Colonic mucosa (tissue), 4 donors: ENCODE results near the gene SH2D7. TPM values are rescaled to one million over a fixed set of nuclear protein-coding genes. Genes with fewer than 3 reads are reported as not detected.

Experiments
- DNase-seq: peaks from one replicate; pipeline ENCODE4 v3.0.0-alpha.2; 2020
- H3K27ac ChIP-seq: fragments of 200-600 bp; one replicate; pipeline ENCODE4 v1.8.0; 2021
- H3K27me3 ChIP-seq: fragments of 200-600 bp; one replicate; pipeline ENCODE4 v1.8.0; 2021
- H3K36me3 ChIP-seq: fragments of 200-600 bp; one replicate; pipeline ENCODE4 v1.8.0; 2021
- H3K4me1 ChIP-seq: fragments of 200-600 bp; one replicate; pipeline ENCODE4 v1.8.0; 2021; ENCODE audit warnings: mild to moderate bottlenecking
- H3K4me3 ChIP-seq: fragments of 200-600 bp; one replicate; pipeline ENCODE4 v1.8.0; 2021
- H3K9ac ChIP-seq, 2 donors: one replicate each; pipeline ENCODE4 v1.7.0; 2013; ENCODE audit warnings: control low read depth in 2 of 2, low read depth in 2 of 2, low read length in 2 of 2
- H3K9me3 ChIP-seq: fragments of 200-600 bp; one replicate; pipeline ENCODE4 v1.8.0; 2021
- intact Hi-C: fragments of 100-400 bp; cut with DNase I; formaldehyde crosslinking; loops from one replicate; pipeline ENCODE4 v1.14.1; 2022
- total RNA-seq, 2 donors: library from RNA; stranded (reverse); fragmentation: NEBNext Ultra II Directional in 1 of 2; extraction: Animal tissue kit (Norgen Biotek cat#: 25700) in 1 of 2; gene quantifications; one replicate each; pipeline ENCODE4 v1.2.1, GENCODE V29; 2021
- TF ChIP-seq, protein P1 (sequence below): fragments of 200-600 bp; IDR thresholded peaks from one replicate; pipeline ENCODE4 v1.8.0; 2022; ENCODE audit warnings: antibody characterized with exemption, mild to moderate bottlenecking
- donor health status: healthy.
- donor health status: DM: no; HTN: no; CAD: no.
- donor health status: DM: no; HTN: no; CAD: no.

Gene SH2D7
- total RNA-seq, 2 donors from 2014 or later, result 0.58 to 1.6 TPM

DNA sequence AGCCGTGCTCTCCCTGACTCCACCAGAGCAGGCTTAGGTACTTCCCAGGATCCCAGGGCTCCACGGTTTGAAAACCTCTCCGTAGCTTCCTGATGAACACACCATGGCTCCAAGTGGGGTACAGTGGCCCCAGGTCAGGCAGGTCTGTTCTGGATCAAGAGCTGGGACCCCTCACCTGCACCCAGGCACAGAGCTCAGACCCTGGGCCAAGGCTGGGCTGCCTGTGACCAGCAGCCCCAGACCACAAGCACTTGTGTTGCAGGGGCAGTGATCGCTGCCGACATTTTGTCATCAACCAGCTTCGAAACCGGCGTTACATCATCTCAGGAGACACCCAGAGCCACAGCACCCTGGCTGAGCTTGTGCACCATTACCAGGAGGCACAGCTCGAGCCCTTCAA lies 5.3 kb downstream of the SH2D7 start:
- intact Hi-C loops, result no loop called here
- Histone ChIP-seq H3K9ac (no peak overlapping the region), H3K27ac (no peak overlapping the region), H3K9me3 (no peaks in the 10 kb centered on the region), H3K36me3 (no peaks in the 10 kb centered on the region), H3K27me3 (no peaks in the 10 kb centered on the region), H3K4me1 (no peaks in the 10 kb centered on the region), H3K4me3 (no peak overlapping the region)
- TF ChIP-seq, protein P1, sequence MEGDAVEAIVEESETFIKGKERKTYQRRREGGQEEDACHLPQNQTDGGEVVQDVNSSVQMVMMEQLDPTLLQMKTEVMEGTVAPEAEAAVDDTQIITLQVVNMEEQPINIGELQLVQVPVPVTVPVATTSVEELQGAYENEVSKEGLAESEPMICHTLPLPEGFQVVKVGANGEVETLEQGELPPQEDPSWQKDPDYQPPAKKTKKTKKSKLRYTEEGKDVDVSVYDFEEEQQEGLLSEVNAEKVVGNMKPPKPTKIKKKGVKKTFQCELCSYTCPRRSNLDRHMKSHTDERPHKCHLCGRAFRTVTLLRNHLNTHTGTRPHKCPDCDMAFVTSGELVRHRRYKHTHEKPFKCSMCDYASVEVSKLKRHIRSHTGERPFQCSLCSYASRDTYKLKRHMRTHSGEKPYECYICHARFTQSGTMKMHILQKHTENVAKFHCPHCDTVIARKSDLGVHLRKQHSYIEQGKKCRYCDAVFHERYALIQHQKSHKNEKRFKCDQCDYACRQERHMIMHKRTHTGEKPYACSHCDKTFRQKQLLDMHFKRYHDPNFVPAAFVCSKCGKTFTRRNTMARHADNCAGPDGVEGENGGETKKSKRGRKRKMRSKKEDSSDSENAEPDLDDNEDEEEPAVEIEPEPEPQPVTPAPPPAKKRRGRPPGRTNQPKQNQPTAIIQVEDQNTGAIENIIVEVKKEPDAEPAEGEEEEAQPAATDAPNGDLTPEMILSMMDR, result no peak
- DNase-seq, result no peak

DNA sequence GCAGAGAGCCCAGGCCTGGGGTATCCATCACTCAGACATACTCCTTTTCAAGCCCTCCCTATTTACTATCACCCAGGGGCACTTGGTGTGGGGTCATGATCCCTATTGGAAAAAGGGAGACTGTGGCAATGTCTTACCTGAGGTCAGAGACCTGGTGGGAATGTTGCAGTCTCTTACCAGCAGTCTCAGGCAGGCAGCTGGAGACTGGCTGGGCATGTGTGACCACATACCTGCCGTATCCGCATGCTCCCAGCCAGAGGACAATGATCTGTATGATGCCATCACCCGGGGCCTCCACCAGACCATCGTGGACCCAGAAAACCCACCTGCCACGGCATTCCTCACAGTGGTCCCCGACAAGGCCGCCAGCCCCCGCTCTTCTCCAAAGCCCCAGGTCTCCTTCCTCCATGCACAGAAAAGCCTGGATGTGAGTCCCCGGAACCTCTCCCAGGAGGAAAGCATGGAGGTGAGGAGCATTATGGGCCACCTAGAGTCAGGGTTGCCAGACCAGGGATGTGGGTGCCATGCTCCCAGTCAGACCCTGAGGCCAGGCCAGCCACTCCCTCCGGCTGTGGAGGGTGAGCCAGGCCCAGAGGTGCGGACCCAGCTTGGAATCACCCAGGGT lies 5.9 kb downstream of the SH2D7 start:
- no peak for DNase-seq
- H3K9ac ChIP-seq, result no peak overlapping the region
- no peaks in the 10 kb centered on the region for H3K9me3 ChIP-seq
- H3K27me3 ChIP-seq, result no peaks in the 10 kb centered on the region
- H3K27ac ChIP-seq, result no peak overlapping the region
- no peaks in the 10 kb centered on the region for H3K36me3 ChIP-seq
- H3K4me1 ChIP-seq, result peaks cover 2% of the 10 kb centered on the region
- TF ChIP-seq, protein P1, result no peak
- intact Hi-C loops, result no loop called here
- H3K4me3 ChIP-seq, result no peak overlapping the region

- Histone ChIP-seq H3K9me3 (no peaks in the 10 kb centered on the region), H3K4me1 (peaks cover 6% of the 10 kb centered on the region), H3K27me3 (no peaks in the 10 kb centered on the region), H3K9ac (no peak overlapping the region), H3K4me3 (no peak overlapping the region), H3K27ac (no peak overlapping the region), H3K36me3 (no peaks in the 10 kb centered on the region)
- intact Hi-C loops, result loop anchor here (10.0 kb wide), 1 partner anchor 56 kb away; no protein-coding TSS in a partner anchor
- DNase-seq, result no peak
- TF ChIP-seq, protein P1, result no peak
Observed at GRCh38 chr15:78100886-78101285, 8.5 kb downstream of the SH2D7 start.

DNA sequence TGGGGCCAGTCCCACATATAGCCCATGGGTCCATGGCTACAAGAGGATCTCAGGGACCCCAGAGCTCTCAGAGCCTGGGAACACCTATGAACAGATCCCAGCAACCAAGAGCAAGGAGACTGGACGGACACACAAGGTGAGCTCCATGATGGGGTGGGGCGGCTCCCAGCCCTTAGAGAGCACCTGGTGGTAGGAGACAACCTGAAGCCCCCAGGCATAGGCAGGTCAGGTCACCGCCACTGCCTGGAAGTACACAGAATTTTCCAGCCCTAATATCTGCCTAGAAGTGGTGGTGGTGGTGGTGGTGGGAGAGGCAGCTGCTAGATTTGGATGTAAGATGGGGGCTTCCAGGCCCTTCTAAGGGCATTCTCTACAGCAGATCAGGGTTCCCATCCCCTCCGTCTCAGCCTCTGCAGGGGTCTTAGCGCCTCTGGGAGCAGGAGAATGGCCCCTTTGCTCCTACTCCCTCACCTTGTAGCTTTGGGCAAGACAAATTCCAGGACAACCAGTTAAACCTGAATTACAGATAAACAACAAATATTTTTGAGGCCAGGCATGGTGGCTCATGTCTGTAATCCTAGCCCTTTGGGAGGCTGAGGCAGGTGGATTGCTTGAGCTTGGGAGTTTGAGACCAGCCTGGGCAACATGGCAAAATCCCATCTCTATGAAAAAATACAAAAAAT lies 9.2 kb downstream of the SH2D7 start:
- Histone ChIP-seq H3K36me3 (no peaks in the 10 kb centered on the region), H3K9ac (no peak overlapping the region), H3K27ac (no peak overlapping the region), H3K4me3 (no peak overlapping the region), H3K9me3 (no peaks in the 10 kb centered on the region), H3K4me1 (peaks cover 6% of the 10 kb centered on the region), H3K27me3 (no peaks in the 10 kb centered on the region)
- TF ChIP-seq, protein P1, result no peak
- intact Hi-C loops, result loop anchor here (10.0 kb wide), 1 partner anchor 57 kb away; no protein-coding TSS in a partner anchor
- DNase-seq, result no peak

DNA sequence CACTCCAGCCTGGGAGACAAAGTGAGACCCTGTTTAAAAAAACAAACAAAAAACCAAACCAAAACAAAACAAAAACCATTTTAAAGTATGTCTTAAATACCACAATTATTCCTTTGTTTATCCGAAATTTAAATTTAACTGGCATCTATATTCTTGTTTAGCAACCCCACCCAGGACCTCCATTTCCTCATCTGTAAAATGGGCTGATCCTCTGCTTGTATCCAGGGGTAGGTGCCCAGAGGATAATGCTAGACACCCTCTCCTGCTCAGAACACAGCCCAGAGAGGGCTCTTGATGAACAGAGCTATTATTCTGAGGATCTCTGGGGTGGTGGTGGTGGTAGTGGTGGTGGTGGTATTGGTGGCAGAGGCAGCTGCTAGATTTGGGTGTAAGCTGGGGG lies 9.8 kb downstream of the SH2D7 start:
- Histone ChIP-seq H3K27me3 (no peaks in the 10 kb centered on the region), H3K27ac (no peak overlapping the region)

More for the DNA sequence above, 9.8 kb downstream of the SH2D7 start:
- TF ChIP-seq, protein P1, result no peak
- H3K9me3 ChIP-seq, result no peaks in the 10 kb centered on the region
- H3K36me3 ChIP-seq, result no peaks in the 10 kb centered on the region
- no peak for DNase-seq
- peaks cover 6% of the 10 kb centered on the region for H3K4me1 ChIP-seq
- H3K9ac ChIP-seq, result no peak overlapping the region
- H3K4me3 ChIP-seq, result no peak overlapping the region
- intact Hi-C loops, result loop anchor here (10.0 kb wide), 1 partner anchor 57 kb away; no protein-coding TSS in a partner anchor
